GM18505 (cell line): ENCODE results near the gene ABHD10.

Source experiments
- ATAC-seq: cut with Tn5 transposase; IDR thresholded peaks from one replicate; pipeline ENCODE4 v1.9.1; 2021; ENCODE audit not compliant: unreplicated experiment
- POLR2A ChIP-seq: IDR thresholded peaks from 4 replicates; pipeline ENCODE4 v1.6.1; 2011; ENCODE audit warnings: borderline replicate concordance; ENCODE audit not compliant: insufficient read depth, insufficient read length; ENCODE audit errors: extremely low read depth

Gene ABHD10

GRCh38 chr3:111952866-111953450 is 25.9 kb upstream of the ABHD10 start:
- no peak for ATAC-seq
- TF ChIP-seq POLR2A = no peak

- no peak for TF ChIP-seq POLR2A
- no peak for ATAC-seq
Measured at GRCh38 chr3:111954228-111954990, 24.4 kb upstream of the ABHD10 start.

- ATAC-seq = no peak
- no peak for TF ChIP-seq POLR2A
Measured at GRCh38 chr3:111955876-111956275, 22.9 kb upstream of the ABHD10 start.

GRCh38 chr3:111956449-111956848 is 22.4 kb upstream of the ABHD10 start:
- no peak for ATAC-seq
- TF ChIP-seq POLR2A = no peak

- no peak for ATAC-seq
- no peak for TF ChIP-seq POLR2A
Measured at GRCh38 chr3:111956995-111957734, 21.7 kb upstream of the ABHD10 start.

- ATAC-seq = no peak
Measured at GRCh38 chr3:111961461-111962164, 17.2 kb upstream of the ABHD10 start.

GRCh38 chr3:111963424-111963823 is 15.4 kb upstream of the ABHD10 start:
- ATAC-seq = no peak
- no peak for TF ChIP-seq POLR2A

More at GRCh38 chr3:111961461-111962164, 17.2 kb upstream of the ABHD10 start:
- no peak for TF ChIP-seq POLR2A

GRCh38 chr3:111965484-111965883 is 13.3 kb upstream of the ABHD10 start:
- TF ChIP-seq POLR2A = no peak
- ATAC-seq = no peak

GRCh38 chr3:111967068-111967467 is 11.8 kb upstream of the ABHD10 start:
- no peak for TF ChIP-seq POLR2A
- ATAC-seq = no peak

GRCh38 chr3:111967651-111968274 is 11.1 kb upstream of the ABHD10 start:
- ATAC-seq = peak; percentile 95
- TF ChIP-seq POLR2A = no peak

- no peak for TF ChIP-seq POLR2A
- ATAC-seq = no peak
Measured at GRCh38 chr3:111968319-111969054, 10.3 kb upstream of the ABHD10 start.

GRCh38 chr3:111970376-111970775 is 8.4 kb upstream of the ABHD10 start:
- no peak for ATAC-seq
- no peak for TF ChIP-seq POLR2A
